Skeletal muscle satellite cell (primary cell): ENCODE results near the gene TMEM132D.
"Not testable (repeated sequence)": the region's sequence is repeated elsewhere in the genome, so short reads cannot be mapped to it uniquely, and the experiment has no call there.

Experiments used
- H3K27me3 ChIP-seq: 2 replicates; pipeline ENCODE4 v1.7.0; 2013; ENCODE audit warnings: low read length; ENCODE audit not compliant: control insufficient read depth, insufficient read depth
- H3K36me3 ChIP-seq: 2 replicates; pipeline ENCODE4 v1.7.0; 2013; ENCODE audit warnings: mild to moderate bottlenecking, control low read depth, low read length; ENCODE audit not compliant: insufficient read depth
- H3K4me1 ChIP-seq: 2 replicates; pipeline ENCODE4 v1.7.0; 2013; ENCODE audit warnings: low read length; ENCODE audit not compliant: control insufficient read depth, insufficient read depth
- H3K4me2 ChIP-seq: 2 replicates; pipeline ENCODE4 v1.7.0; 2013; ENCODE audit warnings: mild to moderate bottlenecking, low read length
- H3K4me3 ChIP-seq: 2 replicates; pipeline ENCODE4 v1.7.0; 2013; ENCODE audit warnings: low read length
- H3K9ac ChIP-seq: 2 replicates; pipeline ENCODE4 v1.7.0; 2013; ENCODE audit warnings: mild to moderate bottlenecking, low read depth, low read length, moderate library complexity
- H3K9me3 ChIP-seq: replicated peaks from 2 replicates; pipeline ENCODE4 v1.7.0; 2013; ENCODE audit warnings: mild to moderate bottlenecking, control low read depth, low read length

TMEM132D gene

GRCh38 chr12:129189879-129190278 lies 713.9 kb downstream of the TMEM132D start:
- H3K4me1 ChIP-seq, H3K36me3 ChIP-seq, H3K9me3 ChIP-seq, H3K27me3 ChIP-seq, H3K9ac ChIP-seq, H3K4me3 ChIP-seq, H3K4me2 ChIP-seq: not testable (repeated sequence)

GRCh38 chr12:129186952-129187351 lies 716.9 kb downstream of the TMEM132D start:
- H3K4me1 ChIP-seq = no peaks in the 10 kb centered on the region
- H3K9me3 ChIP-seq = peaks cover 18% of the 10 kb centered on the region
- H3K36me3 ChIP-seq = no peaks in the 10 kb centered on the region
- no peak overlapping the region for H3K4me3 ChIP-seq
- H3K4me2 ChIP-seq = no peak overlapping the region
- no peaks in the 10 kb centered on the region for H3K27me3 ChIP-seq
- H3K9ac ChIP-seq = no peak overlapping the region

GRCh38 chr12:129185855-129186254 lies 718.0 kb downstream of the TMEM132D start:
- Histone ChIP-seq H3K4me1 (no peaks in the 10 kb centered on the region), H3K4me2 (no peak overlapping the region), H3K9ac (no peak overlapping the region), H3K36me3 (no peaks in the 10 kb centered on the region), H3K9me3 (peaks cover 18% of the 10 kb centered on the region), H3K4me3 (no peak overlapping the region), H3K27me3 (no peaks in the 10 kb centered on the region)

GRCh38 chr12:129184127-129184928 lies 719.5 kb downstream of the TMEM132D start:
- Histone ChIP-seq H3K4me2 (no peak overlapping the region), H3K4me3 (no peak overlapping the region), H3K27me3 (no peaks in the 10 kb centered on the region), H3K4me1 (no peaks in the 10 kb centered on the region), H3K9ac (no peak overlapping the region), H3K9me3 (peaks cover 18% of the 10 kb centered on the region), H3K36me3 (no peaks in the 10 kb centered on the region)

- Histone ChIP-seq H3K4me2 (no peak overlapping the region), H3K9me3 (peaks cover 14% of the 10 kb centered on the region), H3K36me3 (no peaks in the 10 kb centered on the region), H3K27me3 (no peaks in the 10 kb centered on the region), H3K9ac (no peak overlapping the region), H3K4me3 (no peak overlapping the region), H3K4me1 (no peaks in the 10 kb centered on the region)
Observed at GRCh38 chr12:129179941-129180553, 723.8 kb downstream of the TMEM132D start.

- H3K4me2 ChIP-seq = no peak overlapping the region
- no peaks in the 10 kb centered on the region for H3K27me3 ChIP-seq
- no peak overlapping the region for H3K4me3 ChIP-seq
- H3K4me1 ChIP-seq = no peaks in the 10 kb centered on the region
- H3K9me3 ChIP-seq = no peaks in the 10 kb centered on the region
- H3K36me3 ChIP-seq = no peaks in the 10 kb centered on the region
- H3K9ac ChIP-seq = no peak overlapping the region
Observed at GRCh38 chr12:129169928-129170327, 733.9 kb downstream of the TMEM132D start.

GRCh38 chr12:129163861-129164260 lies 740.0 kb downstream of the TMEM132D start:
- no peaks in the 10 kb centered on the region for H3K9me3 ChIP-seq
- H3K4me3 ChIP-seq = no peak overlapping the region
- H3K27me3 ChIP-seq = no peaks in the 10 kb centered on the region
- H3K36me3 ChIP-seq = no peaks in the 10 kb centered on the region
- no peak overlapping the region for H3K4me2 ChIP-seq
- H3K9ac ChIP-seq = no peak overlapping the region
- no peaks in the 10 kb centered on the region for H3K4me1 ChIP-seq

GRCh38 chr12:129163461-129163860 lies 740.4 kb downstream of the TMEM132D start:
- no peaks in the 10 kb centered on the region for H3K4me1 ChIP-seq
- H3K27me3 ChIP-seq = no peaks in the 10 kb centered on the region
- no peak overlapping the region for H3K4me3 ChIP-seq
- no peaks in the 10 kb centered on the region for H3K36me3 ChIP-seq
- no peak overlapping the region for H3K4me2 ChIP-seq
- H3K9me3 ChIP-seq = peaks cover under 1% of the 10 kb centered on the region
- H3K9ac ChIP-seq = no peak overlapping the region

- Histone ChIP-seq H3K9ac (no peak overlapping the region), H3K4me1 (no peaks in the 10 kb centered on the region), H3K9me3 (peaks cover 3% of the 10 kb centered on the region), H3K4me3 (no peak overlapping the region), H3K27me3 (no peaks in the 10 kb centered on the region), H3K36me3 (no peaks in the 10 kb centered on the region), H3K4me2 (no peak overlapping the region)
Observed at GRCh38 chr12:129162805-129163204, 741.0 kb downstream of the TMEM132D start.

GRCh38 chr12:129161511-129161910 lies 742.3 kb downstream of the TMEM132D start:
- no peaks in the 10 kb centered on the region for H3K4me1 ChIP-seq
- H3K27me3 ChIP-seq = no peaks in the 10 kb centered on the region
- no peak overlapping the region for H3K9ac ChIP-seq
- H3K4me2 ChIP-seq = no peak overlapping the region
- H3K9me3 ChIP-seq = peaks cover 7% of the 10 kb centered on the region
- no peaks in the 10 kb centered on the region for H3K36me3 ChIP-seq
- no peak overlapping the region for H3K4me3 ChIP-seq

- Histone ChIP-seq H3K9ac (no peak overlapping the region), H3K36me3 (no peaks in the 10 kb centered on the region), H3K4me3 (no peak overlapping the region), H3K4me1 (no peaks in the 10 kb centered on the region), H3K9me3 (peaks cover 7% of the 10 kb centered on the region), H3K4me2 (no peak overlapping the region), H3K27me3 (no peaks in the 10 kb centered on the region)
Observed at GRCh38 chr12:129160282-129160681, 743.5 kb downstream of the TMEM132D start.
